ENCODE measurements around the gene PCDH12.

PCDH12 gene

DNA sequence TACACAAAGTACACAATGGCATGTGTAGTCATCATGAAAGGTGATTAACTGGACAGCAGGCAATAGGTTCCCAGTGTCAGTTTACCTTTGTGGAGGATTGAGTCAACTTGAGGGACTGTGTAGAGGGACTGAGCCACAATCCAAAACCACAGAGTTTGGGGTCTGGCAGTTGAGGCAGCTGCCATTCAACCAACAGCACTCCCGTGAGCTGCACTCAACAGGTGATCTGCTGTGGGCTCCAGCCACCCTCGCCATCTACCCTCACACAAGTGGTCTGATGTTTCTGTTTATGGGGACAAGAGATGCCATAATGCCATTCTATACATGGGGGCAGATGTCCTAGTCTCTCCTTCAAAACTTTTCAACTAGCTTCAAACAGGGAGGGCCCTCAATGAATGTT is 37.2 kb downstream of the PCDH12 start:
- TF ChIP-seq, protein P1, sequence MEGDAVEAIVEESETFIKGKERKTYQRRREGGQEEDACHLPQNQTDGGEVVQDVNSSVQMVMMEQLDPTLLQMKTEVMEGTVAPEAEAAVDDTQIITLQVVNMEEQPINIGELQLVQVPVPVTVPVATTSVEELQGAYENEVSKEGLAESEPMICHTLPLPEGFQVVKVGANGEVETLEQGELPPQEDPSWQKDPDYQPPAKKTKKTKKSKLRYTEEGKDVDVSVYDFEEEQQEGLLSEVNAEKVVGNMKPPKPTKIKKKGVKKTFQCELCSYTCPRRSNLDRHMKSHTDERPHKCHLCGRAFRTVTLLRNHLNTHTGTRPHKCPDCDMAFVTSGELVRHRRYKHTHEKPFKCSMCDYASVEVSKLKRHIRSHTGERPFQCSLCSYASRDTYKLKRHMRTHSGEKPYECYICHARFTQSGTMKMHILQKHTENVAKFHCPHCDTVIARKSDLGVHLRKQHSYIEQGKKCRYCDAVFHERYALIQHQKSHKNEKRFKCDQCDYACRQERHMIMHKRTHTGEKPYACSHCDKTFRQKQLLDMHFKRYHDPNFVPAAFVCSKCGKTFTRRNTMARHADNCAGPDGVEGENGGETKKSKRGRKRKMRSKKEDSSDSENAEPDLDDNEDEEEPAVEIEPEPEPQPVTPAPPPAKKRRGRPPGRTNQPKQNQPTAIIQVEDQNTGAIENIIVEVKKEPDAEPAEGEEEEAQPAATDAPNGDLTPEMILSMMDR (IDR thresholded peaks at IDR 0.05; ENCODE audit: extremely low read depth, insufficient read depth, missing control alignments), result no peak
- in situ Hi-C loops (cut with MboI; ENCODE audit: low pct_unique_long_range_greater_than_20kb, low sequenced_read_pairs, unreplicated experiment), result no loop called here
- DNase-seq (ENCODE audit: low spot score), result no peak

DNA sequence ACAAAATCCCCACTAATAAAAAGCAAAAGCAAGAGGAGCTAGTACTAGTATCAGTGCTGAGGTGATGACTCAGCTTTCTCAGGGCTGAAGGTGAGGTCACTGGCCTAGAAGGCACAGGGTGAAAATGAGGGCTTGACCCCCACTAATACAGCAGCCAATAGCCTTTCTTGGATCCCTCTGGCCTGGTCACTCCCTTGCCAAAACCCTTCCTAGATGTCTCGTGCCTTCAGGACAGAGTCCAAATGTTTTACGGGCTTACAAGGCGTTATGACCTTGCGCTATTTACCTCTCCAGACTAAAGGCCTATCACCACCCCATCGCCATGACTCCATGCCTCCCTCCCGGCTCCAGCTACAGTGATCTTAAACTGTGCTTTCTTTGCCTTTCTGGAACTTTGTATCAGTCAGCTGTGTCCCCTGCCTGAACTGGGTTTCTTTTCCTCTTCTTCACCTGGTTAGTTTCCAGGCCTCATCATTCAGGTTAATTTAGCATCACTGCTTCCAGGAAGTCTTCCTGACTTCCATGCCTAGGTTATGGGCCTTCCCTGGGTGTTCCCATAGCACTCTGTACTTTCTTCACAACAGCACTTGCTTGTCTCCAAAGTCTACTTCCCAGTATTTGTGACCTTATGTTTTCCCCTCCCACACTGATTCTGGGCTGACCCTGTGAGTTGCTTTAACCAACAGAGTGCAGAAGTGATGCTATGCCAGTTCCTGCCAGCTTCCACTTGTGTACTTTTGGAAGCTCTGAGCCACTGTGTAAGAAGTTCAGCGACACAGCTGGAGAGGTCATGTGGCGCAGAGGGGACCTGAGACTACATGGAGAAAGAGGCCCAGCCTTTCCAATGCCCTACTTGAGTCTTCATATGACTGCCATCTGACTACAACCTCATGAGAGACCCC is 38.5 kb downstream of the PCDH12 start:
- in situ Hi-C loops (cut with MboI; ENCODE audit: low pct_unique_long_range_greater_than_20kb, low sequenced_read_pairs, unreplicated experiment), result no loop called here
- TF ChIP-seq, protein P1 (IDR thresholded peaks at IDR 0.05; ENCODE audit: extremely low read depth, insufficient read depth, missing control alignments), result no peak
- no peak for DNase-seq (ENCODE audit: low spot score)

DNA sequence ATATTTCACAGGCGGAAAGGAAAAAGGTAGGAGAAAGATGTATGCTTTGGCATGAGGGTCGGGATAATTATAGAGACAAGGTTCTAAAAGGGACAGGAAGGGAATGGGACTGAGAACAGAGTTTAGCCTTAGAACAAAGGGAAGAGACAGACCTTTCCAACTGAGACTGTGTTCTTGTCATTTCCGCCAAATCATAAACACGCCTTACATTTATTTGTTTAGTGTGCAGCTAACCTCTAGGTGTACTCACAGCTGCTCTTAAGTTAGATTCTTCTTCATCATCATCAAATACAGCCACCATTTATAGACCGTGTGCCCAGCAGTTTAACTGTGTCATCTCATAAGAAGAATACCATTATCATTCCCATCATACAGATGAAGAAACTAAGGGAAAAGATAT is 40.2 kb downstream of the PCDH12 start:
- in situ Hi-C loops (cut with MboI; ENCODE audit: low pct_unique_long_range_greater_than_20kb, low sequenced_read_pairs, unreplicated experiment), result no loop called here
- TF ChIP-seq, protein P1 (IDR thresholded peaks at IDR 0.05; ENCODE audit: extremely low read depth, insufficient read depth, missing control alignments), result no peak
- DNase-seq (ENCODE audit: low spot score), result no peak

DNA sequence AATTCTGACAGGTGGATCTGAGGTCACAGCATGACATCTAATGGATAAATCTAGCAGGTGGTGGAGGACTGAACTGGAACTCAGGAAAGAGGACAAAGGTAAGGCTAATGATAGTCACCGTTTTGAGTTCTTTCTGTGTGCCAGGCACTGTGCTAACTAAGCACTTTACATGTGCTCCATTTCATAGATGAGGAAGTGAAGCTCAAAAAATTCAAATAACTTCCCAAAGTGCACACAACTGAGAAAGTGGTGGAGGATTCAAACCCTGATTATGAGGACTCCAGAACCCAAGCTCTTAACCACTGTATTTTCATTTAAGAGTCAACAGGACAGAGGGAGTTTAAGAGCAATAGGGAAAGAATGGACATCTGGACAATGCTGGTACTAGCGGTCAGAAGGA is 41.5 kb downstream of the PCDH12 start:
- TF ChIP-seq, protein P1 (IDR thresholded peaks at IDR 0.05; ENCODE audit: extremely low read depth, insufficient read depth, missing control alignments), result no peak
- DNase-seq (ENCODE audit: low spot score), result no peak
- in situ Hi-C loops (cut with MboI; ENCODE audit: low pct_unique_long_range_greater_than_20kb, low sequenced_read_pairs, unreplicated experiment), result no loop called here

DNA sequence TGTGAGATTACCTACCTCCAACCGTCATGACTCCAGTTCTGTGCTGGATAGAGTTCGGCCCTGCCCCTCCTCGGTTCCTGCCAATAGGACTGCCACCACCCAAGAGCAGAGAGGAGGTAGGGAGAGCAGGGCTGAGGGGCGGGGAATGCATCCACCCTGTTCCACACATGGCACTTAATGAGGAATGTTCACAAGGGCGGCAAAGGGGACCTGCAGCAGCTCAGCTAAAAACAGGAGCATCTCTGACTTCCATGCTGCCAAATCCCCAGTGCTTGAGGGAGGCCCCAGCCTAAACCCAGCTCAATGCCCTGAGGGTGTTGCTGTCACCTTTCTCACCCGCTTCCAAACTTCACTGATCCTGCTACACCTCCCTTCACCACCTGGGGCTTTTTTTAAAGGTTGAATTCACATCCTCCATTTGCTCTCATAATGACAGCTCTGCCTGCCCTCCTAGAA is 42.1 kb downstream of the PCDH12 start:
- in situ Hi-C loops (cut with MboI; ENCODE audit: low pct_unique_long_range_greater_than_20kb, low sequenced_read_pairs, unreplicated experiment), result no loop called here
- TF ChIP-seq, protein P1 (IDR thresholded peaks at IDR 0.05; ENCODE audit: extremely low read depth, insufficient read depth, missing control alignments), result no peak
- DNase-seq (ENCODE audit: low spot score), result no peak

DNA sequence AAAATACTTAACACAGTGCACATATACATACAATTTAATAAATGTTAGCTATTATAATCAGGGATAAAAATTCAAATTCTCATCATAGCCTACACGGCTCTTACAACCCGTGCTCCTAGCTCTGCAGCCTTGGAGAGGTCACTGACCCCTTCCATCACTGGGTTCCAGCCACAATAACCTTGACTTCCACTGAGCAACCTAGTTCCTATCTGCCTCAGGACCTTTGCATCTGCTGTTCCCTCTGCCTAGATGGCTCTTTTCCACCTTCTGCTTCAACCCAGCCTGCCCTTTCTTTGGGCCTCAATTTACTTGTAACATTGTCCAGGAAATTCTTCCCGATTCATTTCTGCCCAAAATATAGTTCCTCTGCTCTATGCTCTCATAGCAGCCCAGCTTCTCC is 43.2 kb downstream of the PCDH12 start:
- TF ChIP-seq, protein P1 (IDR thresholded peaks at IDR 0.05; ENCODE audit: extremely low read depth, insufficient read depth, missing control alignments), result no peak
- DNase-seq (ENCODE audit: low spot score), result no peak
- in situ Hi-C loops (cut with MboI; ENCODE audit: low pct_unique_long_range_greater_than_20kb, low sequenced_read_pairs, unreplicated experiment), result no loop called here
